Panc1 (cell line): ENCODE measurements around the gene FANCI. TPM values are rescaled to one million over a fixed set of nuclear protein-coding genes. Genes with fewer than 3 reads are reported as not detected.

Experiments
- ATAC-seq: fragments of 200-7000 bp; cut with Tn5 transposase; 2 replicates; pipeline ENCODE4 v1.9.1; 2020; ENCODE audit warnings: mild to moderate bottlenecking, moderate library complexity
- BruUV-seq: library from RNA; stranded (reverse); fragments of 400-500 nt; replicated peaks from 2 replicates; lab custom pipeline; 2021; lab: Mats Ljungman, UMichigan
- CTCF ChIA-PET: fragments of 300-600 bp; sonication (Branson Sonifier 250); formaldehyde crosslinking; loops from one replicate; lab custom pipeline; 2022; ENCODE audit warnings: antibody characterized with exemption; lab: Charles Lee
- POLR2A ChIA-PET: fragments of 300-600 bp; sonication (Branson Sonifier 250); formaldehyde crosslinking; loops from one replicate; lab custom pipeline; 2022; ENCODE audit warnings: antibody characterized with exemption; lab: Charles Lee
- DNase-seq: peaks from one replicate; pipeline ENCODE4 v3.0.0-alpha.2; 2010; ENCODE audit warnings: low read depth, low spot score
- H3K27ac ChIP-seq: 2 replicates; pipeline ENCODE4 v1.5.1; 2011; ENCODE audit warnings: mild to moderate bottlenecking, low read length, inconsistent platforms
- H3K27me3 ChIP-seq: fragments of 200-500 bp; sonication (Bioruptor generic); 2 replicates; pipeline ENCODE4 v1.6.0; 2014; ENCODE audit warnings: low read length, inconsistent platforms; ENCODE audit not compliant: control insufficient read depth, insufficient read depth
- H3K36me3 ChIP-seq: fragments of 200-500 bp; sonication (Bioruptor generic); 2 replicates; pipeline ENCODE4 v1.5.1; 2014; ENCODE audit warnings: inconsistent platforms, mild to moderate bottlenecking, low read length, moderate library complexity; ENCODE audit not compliant: control insufficient read depth, insufficient read depth
- H3K4me1 ChIP-seq: 2 replicates; pipeline ENCODE4 v1.5.1; 2011; ENCODE audit warnings: inconsistent platforms, mild to moderate bottlenecking, low read length, moderate library complexity; ENCODE audit not compliant: control insufficient read depth, insufficient read depth
- H3K4me3 ChIP-seq, 2 experiments: 2 replicates each; pipeline ENCODE4 v1.5.1; 2011 to 2012; ENCODE audit warnings: low read depth in 2 of 2, low read length in 2 of 2, mild to moderate bottlenecking in 2 of 2, inconsistent platforms in 1 of 2, moderate library complexity in 1 of 2
- H3K9me3 ChIP-seq: fragments of 200-500 bp; sonication (Bioruptor generic); 2 replicates; pipeline ENCODE4 v1.5.1; 2014; ENCODE audit warnings: low read depth, mild to moderate bottlenecking, inconsistent platforms, low read length, moderate library complexity; ENCODE audit not compliant: control insufficient read depth, insufficient read depth
- POLR2AphosphoS5 ChIP-seq: IDR thresholded peaks from 2 replicates; pipeline ENCODE4 v1.6.1; 2012; ENCODE audit warnings: mild to moderate bottlenecking, low read depth, low read length, moderate library complexity
- SIN3A ChIP-seq: IDR thresholded peaks from 2 replicates; pipeline ENCODE4 v1.6.1; 2012; ENCODE audit warnings: low read depth, mild to moderate bottlenecking, low read length, moderate library complexity, borderline replicate concordance; ENCODE audit not compliant: insufficient read depth
- TCF7L2 ChIP-seq: IDR thresholded peaks from 2 replicates; pipeline ENCODE4 v1.6.1; 2011; ENCODE audit warnings: mild to moderate bottlenecking, low read depth, low read length, inconsistent platforms
- in situ Hi-C: cut with HindIII; loops from 2 replicates; pipeline ENCODE4 v1.10.0; 2016; ENCODE audit warnings: low sequenced_read_pairs, low pct_unique_long_range_greater_than_20kb
- intact Hi-C: fragments of 100-400 bp; cut with micrococcal nuclease; formaldehyde crosslinking; loops from one replicate; pipeline ENCODE4 v1.10.0; 2022; ENCODE audit not compliant: unreplicated experiment
- total RNA-seq: library from RNA; stranded (reverse); gene quantifications from one replicate; pipeline ENCODE4 v1.2.1, GENCODE V29; 2021; ENCODE audit not compliant: unreplicated experiment
- TF ChIP-seq, protein P1 (sequence below), 2 experiments: IDR thresholded peaks; 2 replicates each; pipeline ENCODE4 v1.6.1; 2011 to 2012; ENCODE audit warnings: low read depth in 2 of 2, control low read depth in 1 of 2, low read length in 1 of 2, mild to moderate bottlenecking in 1 of 2, moderate library complexity in 1 of 2; ENCODE audit not compliant: insufficient read depth in 1 of 2
- TF ChIP-seq, protein P2 (sequence below): fragments of 450-650 bp; IDR thresholded peaks from 2 replicates; pipeline ENCODE4 v1.5.1; 2017; ENCODE audit warnings: mild to moderate bottlenecking

The FANCI gene
- total RNA-seq, 1 experiment from 2014 or later: 96.2 TPM

DNA sequence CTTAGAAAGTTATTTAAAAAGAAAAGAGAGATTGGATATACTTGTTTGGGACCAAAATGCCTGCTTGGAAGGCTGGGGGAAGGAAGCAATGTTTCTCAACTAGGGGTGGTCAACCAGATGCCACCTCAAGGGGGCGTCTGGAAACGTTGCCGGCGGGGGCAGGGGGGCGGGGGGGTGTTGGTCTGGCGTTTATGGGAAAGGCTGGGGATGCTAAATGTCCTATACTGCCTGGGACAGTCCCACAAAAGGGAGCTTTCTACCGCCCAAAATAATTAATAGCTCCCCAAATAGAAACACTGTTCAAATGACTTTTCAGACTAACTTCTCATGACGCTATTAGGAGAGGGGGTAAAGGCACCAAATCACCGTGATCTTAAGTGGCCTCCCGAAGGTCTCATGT lies 88.7 kb downstream of the FANCI start:
- in situ Hi-C loops: no loop called here
- intact Hi-C loops: no loop called here
- H3K27ac ChIP-seq: peak overlapping the region; percentile 44; the same call in 1 of the 2 replicates
- DNase-seq (no peak), ATAC-seq (no peak)
- POLR2A ChIA-PET: interaction anchor here (0.6 kb wide), 1 partner anchor 18 kb away, joined by 3 read pairs; no protein-coding TSS in a partner anchor
- CTCF ChIA-PET: no interaction called here
- H3K4me1 ChIP-seq: peaks cover 32% of the 10 kb centered on the region
- no TSS peak for BruUV-seq
- TF ChIP-seq, protein P1, sequence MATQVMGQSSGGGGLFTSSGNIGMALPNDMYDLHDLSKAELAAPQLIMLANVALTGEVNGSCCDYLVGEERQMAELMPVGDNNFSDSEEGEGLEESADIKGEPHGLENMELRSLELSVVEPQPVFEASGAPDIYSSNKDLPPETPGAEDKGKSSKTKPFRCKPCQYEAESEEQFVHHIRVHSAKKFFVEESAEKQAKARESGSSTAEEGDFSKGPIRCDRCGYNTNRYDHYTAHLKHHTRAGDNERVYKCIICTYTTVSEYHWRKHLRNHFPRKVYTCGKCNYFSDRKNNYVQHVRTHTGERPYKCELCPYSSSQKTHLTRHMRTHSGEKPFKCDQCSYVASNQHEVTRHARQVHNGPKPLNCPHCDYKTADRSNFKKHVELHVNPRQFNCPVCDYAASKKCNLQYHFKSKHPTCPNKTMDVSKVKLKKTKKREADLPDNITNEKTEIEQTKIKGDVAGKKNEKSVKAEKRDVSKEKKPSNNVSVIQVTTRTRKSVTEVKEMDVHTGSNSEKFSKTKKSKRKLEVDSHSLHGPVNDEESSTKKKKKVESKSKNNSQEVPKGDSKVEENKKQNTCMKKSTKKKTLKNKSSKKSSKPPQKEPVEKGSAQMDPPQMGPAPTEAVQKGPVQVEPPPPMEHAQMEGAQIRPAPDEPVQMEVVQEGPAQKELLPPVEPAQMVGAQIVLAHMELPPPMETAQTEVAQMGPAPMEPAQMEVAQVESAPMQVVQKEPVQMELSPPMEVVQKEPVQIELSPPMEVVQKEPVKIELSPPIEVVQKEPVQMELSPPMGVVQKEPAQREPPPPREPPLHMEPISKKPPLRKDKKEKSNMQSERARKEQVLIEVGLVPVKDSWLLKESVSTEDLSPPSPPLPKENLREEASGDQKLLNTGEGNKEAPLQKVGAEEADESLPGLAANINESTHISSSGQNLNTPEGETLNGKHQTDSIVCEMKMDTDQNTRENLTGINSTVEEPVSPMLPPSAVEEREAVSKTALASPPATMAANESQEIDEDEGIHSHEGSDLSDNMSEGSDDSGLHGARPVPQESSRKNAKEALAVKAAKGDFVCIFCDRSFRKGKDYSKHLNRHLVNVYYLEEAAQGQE (IDR thresholded peaks at IDR 0.05; ENCODE audit: insufficient read depth in 1 of 2, low read depth in 2 of 2, low read length in 1 of 2): no peak
- no peak for TF ChIP-seq SIN3A
- TF ChIP-seq, protein P2, sequence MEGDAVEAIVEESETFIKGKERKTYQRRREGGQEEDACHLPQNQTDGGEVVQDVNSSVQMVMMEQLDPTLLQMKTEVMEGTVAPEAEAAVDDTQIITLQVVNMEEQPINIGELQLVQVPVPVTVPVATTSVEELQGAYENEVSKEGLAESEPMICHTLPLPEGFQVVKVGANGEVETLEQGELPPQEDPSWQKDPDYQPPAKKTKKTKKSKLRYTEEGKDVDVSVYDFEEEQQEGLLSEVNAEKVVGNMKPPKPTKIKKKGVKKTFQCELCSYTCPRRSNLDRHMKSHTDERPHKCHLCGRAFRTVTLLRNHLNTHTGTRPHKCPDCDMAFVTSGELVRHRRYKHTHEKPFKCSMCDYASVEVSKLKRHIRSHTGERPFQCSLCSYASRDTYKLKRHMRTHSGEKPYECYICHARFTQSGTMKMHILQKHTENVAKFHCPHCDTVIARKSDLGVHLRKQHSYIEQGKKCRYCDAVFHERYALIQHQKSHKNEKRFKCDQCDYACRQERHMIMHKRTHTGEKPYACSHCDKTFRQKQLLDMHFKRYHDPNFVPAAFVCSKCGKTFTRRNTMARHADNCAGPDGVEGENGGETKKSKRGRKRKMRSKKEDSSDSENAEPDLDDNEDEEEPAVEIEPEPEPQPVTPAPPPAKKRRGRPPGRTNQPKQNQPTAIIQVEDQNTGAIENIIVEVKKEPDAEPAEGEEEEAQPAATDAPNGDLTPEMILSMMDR: peak; percentile 80; the same call in 1 of the 2 replicates
- no peak for TF ChIP-seq POLR2AphosphoS5
- no peak for TF ChIP-seq TCF7L2
- no peaks in the 10 kb centered on the region for H3K9me3 ChIP-seq
- peak overlapping the region; percentile 32 to 95; a peak in 3 of 4 replicates for H3K4me3 ChIP-seq
- peaks cover 49% of the 10 kb centered on the region for H3K36me3 ChIP-seq
- H3K27me3 ChIP-seq: no peaks in the 10 kb centered on the region

DNA sequence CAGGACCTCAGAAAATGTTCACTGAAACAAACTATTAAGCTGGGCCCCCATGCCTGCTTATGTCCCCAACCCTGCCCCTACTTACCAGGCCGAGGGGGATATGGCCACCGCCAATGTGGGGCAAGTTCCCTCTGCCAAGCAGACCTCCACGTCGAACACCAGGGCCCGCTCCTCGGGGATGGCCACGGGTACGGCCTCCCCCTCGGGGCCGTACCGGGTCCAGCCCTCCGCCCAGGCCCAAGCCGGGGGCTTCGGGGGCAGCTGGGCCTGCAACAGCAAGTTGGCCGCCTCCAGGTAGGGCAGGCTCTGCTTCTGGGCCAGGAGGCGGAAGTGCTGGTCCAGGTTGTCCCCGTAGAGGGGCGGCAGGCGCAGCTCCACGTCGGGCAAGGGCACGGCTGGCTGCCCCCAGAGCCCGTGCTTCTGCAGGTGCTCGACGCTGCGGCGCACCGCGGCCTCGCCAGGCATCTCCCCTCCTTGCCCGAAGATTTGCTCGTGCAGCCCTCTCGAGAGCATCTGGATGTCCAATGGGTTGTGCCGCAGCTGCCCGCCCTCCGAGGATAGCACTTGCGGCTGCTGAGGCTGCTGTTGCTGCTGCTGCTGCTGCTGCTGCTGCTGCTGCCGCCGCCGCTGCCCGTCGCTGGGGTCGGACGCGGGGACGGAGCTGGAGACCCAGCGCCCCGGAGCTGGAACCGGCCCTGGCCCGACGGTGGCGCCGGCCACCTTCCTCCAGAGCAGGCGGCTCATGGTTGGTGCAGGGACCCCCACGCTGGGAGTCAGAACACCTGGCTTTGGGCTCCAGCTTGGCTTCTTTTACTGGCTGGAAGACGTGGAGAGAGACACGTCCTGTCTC lies 89.5 kb downstream of the FANCI start:
- BruUV-seq: no TSS peak
- TF ChIP-seq, protein P2: no peak
- TF ChIP-seq POLR2AphosphoS5: no peak
- no peak for TF ChIP-seq SIN3A
- TF ChIP-seq, protein P1 (IDR thresholded peaks at IDR 0.05; ENCODE audit: insufficient read depth in 1 of 2, low read depth in 2 of 2, low read length in 1 of 2): no peak
- TF ChIP-seq TCF7L2: no peak
- intact Hi-C loops (no loop called here), in situ Hi-C loops (no loop called here)
- H3K36me3 ChIP-seq: peaks cover 45% of the 10 kb centered on the region
- H3K4me1 ChIP-seq: peaks cover 32% of the 10 kb centered on the region
- H3K27me3 ChIP-seq: no peaks in the 10 kb centered on the region
- no peaks in the 10 kb centered on the region for H3K9me3 ChIP-seq
- H3K27ac ChIP-seq: peak overlapping the region; percentile 93
- ATAC-seq (no peak), DNase-seq (no peak)
- CTCF ChIA-PET: no interaction called here
- POLR2A ChIA-PET: no interaction called here
- H3K4me3 ChIP-seq: peak overlapping the region; percentile 95 to 96
